Activated CD8-positive, alpha-beta memory T cell treated with anti-CD3 and anti-CD28 coated beads for 1 hour (primary cell): Measurements from ENCODE around the gene LMO4.
A peak's percentile ranks its signal among the peaks of the same experiment; 100 is the strongest.

ENCODE experiments used
- DNase-seq, 2 donors: peaks; one replicate each; pipeline ENCODE4 v3.0.0-alpha.2; 2020; ENCODE audit warnings: low read depth in 1 of 2; ENCODE audit errors: extremely low read depth in 1 of 2

The LMO4 gene

GRCh38 chr1:87327376-87328271 lies 1.1 kb upstream of the LMO4 start:
- DNase-seq = no peak

GRCh38 chr1:87329051-87329525 lies 408 bp downstream of the LMO4 start:
- DNase-seq = peak in 1 of 2 donors; percentile 13

GRCh38 chr1:87329526-87330056 lies 911 bp downstream of the LMO4 start:
- no peak for DNase-seq

GRCh38 chr1:87330057-87330884 lies 1.6 kb downstream of the LMO4 start:
- DNase-seq = no peak

GRCh38 chr1:87330885-87331364 lies 2.2 kb downstream of the LMO4 start:
- DNase-seq = no peak

GRCh38 chr1:87331365-87332241 lies 2.9 kb downstream of the LMO4 start:
- peak; percentile 40 to 59 for DNase-seq

- no peak for DNase-seq
These were observed 5.1 kb downstream of the LMO4 start for GRCh38 chr1:87333692-87334347.

- peak in 1 of 2 donors; percentile 1 for DNase-seq
These were observed 5.9 kb downstream of the LMO4 start for GRCh38 chr1:87334351-87335174.

- DNase-seq = peak in 1 of 2 donors; percentile 51
These were observed 6.7 kb downstream of the LMO4 start for GRCh38 chr1:87335175-87335884.

- DNase-seq = no peak
These were observed 8.0 kb downstream of the LMO4 start for GRCh38 chr1:87336623-87337067.

- no peak for DNase-seq
These were observed 8.9 kb downstream of the LMO4 start for GRCh38 chr1:87337606-87338005.

GRCh38 chr1:87338566-87338965 lies 9.9 kb downstream of the LMO4 start:
- DNase-seq = no peak

- no peak for DNase-seq
These were observed 15.6 kb downstream of the LMO4 start for GRCh38 chr1:87344231-87344630.

GRCh38 chr1:87346130-87346814 lies 17.6 kb downstream of the LMO4 start:
- no peak for DNase-seq

GRCh38 chr1:87348341-87349019 lies 19.8 kb downstream of the LMO4 start:
- no peak for DNase-seq

- no peak for DNase-seq
These were observed 20.4 kb downstream of the LMO4 start for GRCh38 chr1:87349036-87349435.

GRCh38 chr1:87355894-87356293 lies 27.2 kb downstream of the LMO4 start:
- no peak for DNase-seq
